Calu3 (cell line): ENCODE results near the gene FAM221B. TPM values are rescaled to one million over a fixed set of nuclear protein-coding genes. Genes with fewer than 3 reads are reported as not detected.

Source experiments
- BruUV-seq: library from RNA; stranded (reverse); fragments of 400-500 nt; replicated peaks from 2 replicates; lab custom pipeline; 2021; lab: Mats Ljungman, UMichigan
- CTCF ChIA-PET: fragments of 300-600 bp; sonication (Branson Sonifier 250); formaldehyde crosslinking; loops from one replicate; lab custom pipeline; 2022; ENCODE audit warnings: antibody characterized with exemption; lab: Charles Lee
- DNase-seq: peaks from one replicate; pipeline ENCODE4 v3.0.0; 2022
- H3K27ac Mint-ChIP-seq: one replicate; pipeline ENCODE4 v1.8.0; 2022; ENCODE audit warnings: mixed read lengths; ENCODE audit not compliant: unreplicated experiment
- H3K27me3 Mint-ChIP-seq: one replicate; pipeline ENCODE4 v1.8.0; 2022; ENCODE audit warnings: mixed read lengths; ENCODE audit not compliant: unreplicated experiment
- H3K36me3 Mint-ChIP-seq: one replicate; pipeline ENCODE4 v1.8.0; 2022; ENCODE audit warnings: mild to moderate bottlenecking, moderate library complexity, mixed read lengths; ENCODE audit not compliant: insufficient read depth, unreplicated experiment
- H3K4me1 Mint-ChIP-seq: one replicate; pipeline ENCODE4 v1.8.0; 2022; ENCODE audit warnings: mild to moderate bottlenecking, low read depth, mixed read lengths; ENCODE audit not compliant: unreplicated experiment
- H3K4me3 Mint-ChIP-seq: one replicate; pipeline ENCODE4 v1.8.0; 2022; ENCODE audit warnings: mild to moderate bottlenecking, low read depth, moderate library complexity, mixed read lengths; ENCODE audit not compliant: unreplicated experiment
- H3K9me3 Mint-ChIP-seq: one replicate; pipeline ENCODE4 v1.8.0; 2022; ENCODE audit warnings: low read depth, mixed read lengths; ENCODE audit not compliant: unreplicated experiment
- intact Hi-C: fragments of 100-400 bp; cut with micrococcal nuclease; formaldehyde crosslinking; loops from one replicate; pipeline ENCODE4 v1.10.0; 2022; ENCODE audit not compliant: unreplicated experiment
- total RNA-seq: library from RNA; stranded (reverse); gene quantifications from 2 replicates; pipeline ENCODE4 v1.2.3, GENCODE V29; 2022
- TF ChIP-seq, protein P1 (sequence below): fragments of 200-600 bp; IDR thresholded peaks from one replicate; pipeline ENCODE4 v1.8.0; 2022; ENCODE audit warnings: antibody characterized with exemption; ENCODE audit not compliant: unreplicated experiment

The FAM221B gene
- total RNA-seq, 1 experiment from 2014 or later = not detected

DNA sequence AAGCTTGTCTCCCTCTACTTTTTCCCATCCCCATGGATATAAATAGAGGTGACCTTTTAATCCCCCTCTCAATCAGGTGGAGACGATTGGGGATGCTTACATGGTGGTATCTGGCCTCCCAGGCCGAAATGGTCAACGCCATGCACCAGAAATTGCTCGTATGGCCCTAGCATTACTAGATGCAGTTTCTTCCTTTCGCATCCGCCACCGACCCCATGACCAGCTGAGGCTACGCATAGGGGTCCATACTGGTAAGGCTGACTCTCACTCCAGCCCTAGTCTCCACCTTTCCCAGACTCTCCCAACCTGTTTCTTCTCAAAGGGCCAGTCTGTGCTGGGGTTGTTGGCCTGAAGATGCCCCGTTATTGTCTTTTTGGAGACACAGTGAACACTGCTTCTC, 20.1 kb downstream of the FAM221B start:
- intact Hi-C loops = no loop called here
- no TSS peak for BruUV-seq
- Mint-ChIP-seq H3K27ac (no peak overlapping the region), H3K9me3 (no peaks in the 10 kb centered on the region), H3K4me1 (no peaks in the 10 kb centered on the region), H3K4me3 (no peak overlapping the region), H3K27me3 (no peaks in the 10 kb centered on the region), H3K36me3 (peaks cover 14% of the 10 kb centered on the region)
- CTCF ChIA-PET = no interaction called here
- TF ChIP-seq, protein P1, sequence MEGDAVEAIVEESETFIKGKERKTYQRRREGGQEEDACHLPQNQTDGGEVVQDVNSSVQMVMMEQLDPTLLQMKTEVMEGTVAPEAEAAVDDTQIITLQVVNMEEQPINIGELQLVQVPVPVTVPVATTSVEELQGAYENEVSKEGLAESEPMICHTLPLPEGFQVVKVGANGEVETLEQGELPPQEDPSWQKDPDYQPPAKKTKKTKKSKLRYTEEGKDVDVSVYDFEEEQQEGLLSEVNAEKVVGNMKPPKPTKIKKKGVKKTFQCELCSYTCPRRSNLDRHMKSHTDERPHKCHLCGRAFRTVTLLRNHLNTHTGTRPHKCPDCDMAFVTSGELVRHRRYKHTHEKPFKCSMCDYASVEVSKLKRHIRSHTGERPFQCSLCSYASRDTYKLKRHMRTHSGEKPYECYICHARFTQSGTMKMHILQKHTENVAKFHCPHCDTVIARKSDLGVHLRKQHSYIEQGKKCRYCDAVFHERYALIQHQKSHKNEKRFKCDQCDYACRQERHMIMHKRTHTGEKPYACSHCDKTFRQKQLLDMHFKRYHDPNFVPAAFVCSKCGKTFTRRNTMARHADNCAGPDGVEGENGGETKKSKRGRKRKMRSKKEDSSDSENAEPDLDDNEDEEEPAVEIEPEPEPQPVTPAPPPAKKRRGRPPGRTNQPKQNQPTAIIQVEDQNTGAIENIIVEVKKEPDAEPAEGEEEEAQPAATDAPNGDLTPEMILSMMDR = no peak
- DNase-seq = no peak

DNA sequence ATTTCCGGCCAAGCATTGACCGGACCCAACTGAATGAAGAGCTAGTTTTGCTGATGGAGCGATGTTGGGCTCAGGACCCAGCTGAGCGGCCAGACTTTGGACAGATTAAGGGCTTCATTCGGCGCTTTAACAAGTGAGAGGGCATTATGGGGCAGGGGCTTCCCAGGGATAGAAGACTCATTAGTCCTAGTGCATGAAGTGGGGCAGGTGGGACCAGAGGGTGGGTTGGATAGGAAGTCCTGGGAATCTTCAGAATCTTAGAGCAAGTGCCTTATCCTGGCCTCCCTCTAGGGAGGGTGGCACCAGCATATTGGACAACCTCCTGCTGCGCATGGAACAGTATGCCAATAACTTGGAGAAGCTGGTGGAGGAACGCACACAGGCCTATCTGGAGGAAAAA, 22.4 kb downstream of the FAM221B start:
- TF ChIP-seq, protein P1 = no peak
- no peaks in the 10 kb centered on the region for H3K4me1 Mint-ChIP-seq
- CTCF ChIA-PET = no interaction called here
- BruUV-seq = no TSS peak
- no peak for DNase-seq
- no peak overlapping the region for H3K27ac Mint-ChIP-seq
- intact Hi-C loops = no loop called here
- H3K9me3 Mint-ChIP-seq = no peaks in the 10 kb centered on the region
- peaks cover 8% of the 10 kb centered on the region for H3K36me3 Mint-ChIP-seq
- H3K4me3 Mint-ChIP-seq = no peak overlapping the region
- no peaks in the 10 kb centered on the region for H3K27me3 Mint-ChIP-seq

DNA sequence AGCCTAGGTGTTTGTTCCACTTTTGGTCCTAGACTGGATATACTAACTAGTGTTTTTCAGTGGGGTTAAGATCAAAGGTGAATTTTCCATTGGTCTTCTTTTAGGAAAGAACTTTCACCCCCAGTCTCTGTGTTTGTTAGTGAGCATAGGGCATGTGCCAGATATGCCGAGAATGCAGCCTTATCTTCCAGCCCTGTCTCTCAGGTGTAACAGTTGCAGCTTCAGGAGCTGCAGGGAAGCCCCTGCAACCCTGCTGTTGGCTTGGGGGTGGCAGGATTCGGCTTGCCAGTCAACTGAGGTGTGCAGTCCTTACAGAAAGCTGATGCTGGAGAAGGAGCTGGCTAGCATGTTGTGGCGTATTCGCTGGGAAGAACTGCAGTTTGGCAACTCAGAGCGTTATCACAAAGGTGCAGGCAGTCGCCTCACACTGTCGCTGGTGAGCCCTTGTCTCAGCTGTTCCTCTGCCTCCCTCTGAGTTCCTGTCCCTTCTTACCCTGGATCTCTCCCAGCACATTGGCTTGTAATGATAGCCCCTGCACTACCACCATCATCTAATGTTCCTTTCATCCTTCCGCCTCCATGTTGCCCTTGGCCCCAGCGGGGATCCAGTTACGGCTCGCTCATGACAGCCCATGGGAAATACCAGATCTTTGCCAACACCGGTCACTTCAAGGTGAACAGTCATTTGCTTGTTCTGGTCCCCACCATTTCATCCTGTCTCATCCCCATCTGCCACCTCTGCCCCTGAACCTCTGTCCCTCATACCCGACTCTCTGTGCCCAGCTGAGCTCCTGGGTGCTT, 27.0 kb downstream of the FAM221B start:
- CTCF ChIA-PET = interaction anchor here (0.7 kb wide), 1 partner anchor 18 kb away, joined by 3 read pairs; no protein-coding TSS in a partner anchor
- Mint-ChIP-seq H3K4me1 (no peaks in the 10 kb centered on the region), H3K9me3 (no peaks in the 10 kb centered on the region), H3K4me3 (no peak overlapping the region), H3K36me3 (peaks cover 4% of the 10 kb centered on the region), H3K27ac (no peak overlapping the region), H3K27me3 (no peaks in the 10 kb centered on the region)
- BruUV-seq = no TSS peak
- TF ChIP-seq, protein P1 = no peak
- intact Hi-C loops = no loop called here
- DNase-seq = no peak

DNA sequence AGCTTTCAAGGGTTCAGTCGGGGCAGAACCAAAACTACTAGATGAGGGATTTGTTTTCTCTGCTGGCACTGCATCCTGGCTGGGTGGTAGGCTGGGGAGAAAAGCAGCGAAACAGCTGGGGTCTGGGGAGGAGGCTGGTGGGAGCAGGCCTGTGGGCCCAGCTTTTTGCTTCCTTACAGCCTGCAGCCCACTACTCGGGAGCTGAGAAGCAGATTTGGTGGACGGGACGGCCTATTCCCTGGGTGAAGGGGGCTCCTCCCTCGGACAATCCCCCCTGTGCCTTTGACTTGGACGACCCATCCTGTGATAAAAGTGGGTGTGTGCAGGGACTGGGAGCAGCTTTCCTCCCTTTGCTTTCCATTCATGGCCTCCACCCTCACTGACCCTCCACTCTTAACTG, 28.0 kb downstream of the FAM221B start:
- H3K36me3 Mint-ChIP-seq = peaks cover 4% of the 10 kb centered on the region
- H3K27me3 Mint-ChIP-seq = no peaks in the 10 kb centered on the region
- intact Hi-C loops = no loop called here
- no peak overlapping the region for H3K27ac Mint-ChIP-seq
- H3K9me3 Mint-ChIP-seq = no peaks in the 10 kb centered on the region
- no peak overlapping the region for H3K4me3 Mint-ChIP-seq
- peaks cover 4% of the 10 kb centered on the region for H3K4me1 Mint-ChIP-seq
- no TSS peak for BruUV-seq
- TF ChIP-seq, protein P1 = no peak
- no peak for DNase-seq
- CTCF ChIA-PET = no interaction called here
